Memory B cell (primary cell): ENCODE results near the gene CRABP1.

Source experiments
- ATAC-seq: fragments of 150-1000 bp; cut with Tn5 transposase; 2 replicates; pipeline ENCODE4 v1.10.0; 2021; ENCODE audit warnings: low read depth, mild to moderate bottlenecking, moderate library complexity
- DNase-seq, 2 donors: peaks; one replicate each; pipeline ENCODE4 v3.0.0; 2022; ENCODE audit warnings: low spot score in 2 of 2
- H3K27ac Mint-ChIP-seq: one replicate; pipeline ENCODE4 v1.8.0; 2022; ENCODE audit warnings: mild to moderate bottlenecking, moderate library complexity, mixed read lengths
- H3K27me3 Mint-ChIP-seq: one replicate; pipeline ENCODE4 v1.8.0; 2022; ENCODE audit warnings: mixed read lengths
- H3K36me3 Mint-ChIP-seq: one replicate; pipeline ENCODE4 v1.8.0; 2022; ENCODE audit warnings: mild to moderate bottlenecking, mixed read lengths
- H3K4me1 Mint-ChIP-seq: one replicate; pipeline ENCODE4 v1.8.0; 2022; ENCODE audit warnings: mixed read lengths
- H3K4me3 Mint-ChIP-seq: one replicate; pipeline ENCODE4 v1.8.0; 2022; ENCODE audit warnings: mild to moderate bottlenecking, moderate library complexity, mixed read lengths
- H3K9me3 Mint-ChIP-seq: one replicate; pipeline ENCODE4 v1.8.0; 2022; ENCODE audit warnings: mixed read lengths

CRABP1 gene

DNA sequence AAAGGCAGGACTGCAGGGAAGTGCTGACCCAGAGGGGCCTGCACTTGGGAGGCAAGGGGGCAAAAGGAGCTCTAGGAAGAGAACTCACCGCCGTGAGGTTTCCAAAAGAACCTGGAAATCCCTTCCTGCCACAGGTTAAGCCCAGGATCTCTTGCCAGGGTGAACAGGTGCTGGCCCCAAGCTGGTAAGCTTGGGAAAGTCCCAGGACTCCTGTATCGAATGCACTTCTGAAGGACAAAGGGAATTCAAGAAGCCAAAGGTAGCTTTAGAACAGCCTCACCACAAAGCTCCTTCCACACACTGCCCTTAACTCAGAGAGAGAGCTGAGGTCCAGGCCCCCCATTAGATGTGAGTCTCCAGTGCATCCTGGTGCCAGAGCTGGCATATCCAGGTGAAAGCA, 28.9 kb upstream of the CRABP1 start:
- Mint-ChIP-seq H3K36me3 (no peaks in the 10 kb centered on the region), H3K27ac (no peak overlapping the region), H3K9me3 (no peaks in the 10 kb centered on the region), H3K4me3 (no peak overlapping the region), H3K27me3 (peaks cover 14% of the 10 kb centered on the region), H3K4me1 (no peaks in the 10 kb centered on the region)
- DNase-seq = no peak
- no peak for ATAC-seq

- DNase-seq = no peak
- no peak overlapping the region for H3K4me3 Mint-ChIP-seq
- no peaks in the 10 kb centered on the region for H3K36me3 Mint-ChIP-seq
- H3K9me3 Mint-ChIP-seq = no peaks in the 10 kb centered on the region
- peaks cover 14% of the 10 kb centered on the region for H3K27me3 Mint-ChIP-seq
- H3K27ac Mint-ChIP-seq = no peak overlapping the region
- no peaks in the 10 kb centered on the region for H3K4me1 Mint-ChIP-seq
- no peak for ATAC-seq
These were observed 27.6 kb upstream of the CRABP1 start for GRCh38 chr15:78312536-78312935.

- H3K27me3 Mint-ChIP-seq = peaks cover 12% of the 10 kb centered on the region
- H3K27ac Mint-ChIP-seq = no peak overlapping the region
These were observed 27.2 kb upstream of the CRABP1 start for GRCh38 chr15:78312957-78313356.

GRCh38 chr15:78313383-78313782, 26.8 kb upstream of the CRABP1 start:
- H3K9me3 Mint-ChIP-seq = no peaks in the 10 kb centered on the region
- DNase-seq (no peak), ATAC-seq (no peak)
- H3K27me3 Mint-ChIP-seq = peaks cover 10% of the 10 kb centered on the region
- no peaks in the 10 kb centered on the region for H3K4me1 Mint-ChIP-seq
- H3K4me3 Mint-ChIP-seq = no peak overlapping the region
- no peaks in the 10 kb centered on the region for H3K36me3 Mint-ChIP-seq
- H3K27ac Mint-ChIP-seq = no peak overlapping the region

More at GRCh38 chr15:78312957-78313356, 27.2 kb upstream of the CRABP1 start:
- ATAC-seq (no peak), DNase-seq (no peak)
- no peaks in the 10 kb centered on the region for H3K9me3 Mint-ChIP-seq
- H3K4me3 Mint-ChIP-seq = no peak overlapping the region
- no peaks in the 10 kb centered on the region for H3K36me3 Mint-ChIP-seq
- no peaks in the 10 kb centered on the region for H3K4me1 Mint-ChIP-seq

DNA sequence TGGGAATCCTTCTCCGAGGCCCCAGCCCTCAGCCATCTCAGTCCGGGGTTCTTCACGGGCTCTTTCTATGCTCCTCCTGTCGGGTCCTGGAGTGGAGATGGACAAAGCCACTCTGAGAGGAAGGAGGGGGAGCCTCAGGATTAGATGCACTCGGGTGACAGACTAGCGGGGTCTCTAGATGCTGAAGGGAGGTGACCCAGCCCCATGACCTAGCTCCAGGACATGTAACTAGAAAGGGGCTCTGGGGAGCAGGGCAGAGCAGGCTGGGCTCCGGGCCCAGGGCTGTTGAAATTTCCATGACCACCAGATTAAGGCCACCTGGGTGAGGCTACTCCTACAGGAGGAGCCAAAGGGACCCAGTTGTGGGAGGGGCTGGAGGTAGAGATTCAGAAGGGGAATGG, 26.0 kb upstream of the CRABP1 start:
- no peak for ATAC-seq
- H3K4me3 Mint-ChIP-seq = no peak overlapping the region
- no peaks in the 10 kb centered on the region for H3K4me1 Mint-ChIP-seq
- H3K27ac Mint-ChIP-seq = no peak overlapping the region
- H3K9me3 Mint-ChIP-seq = no peaks in the 10 kb centered on the region
- no peak for DNase-seq
- no peaks in the 10 kb centered on the region for H3K36me3 Mint-ChIP-seq
- peaks cover 10% of the 10 kb centered on the region for H3K27me3 Mint-ChIP-seq

DNA sequence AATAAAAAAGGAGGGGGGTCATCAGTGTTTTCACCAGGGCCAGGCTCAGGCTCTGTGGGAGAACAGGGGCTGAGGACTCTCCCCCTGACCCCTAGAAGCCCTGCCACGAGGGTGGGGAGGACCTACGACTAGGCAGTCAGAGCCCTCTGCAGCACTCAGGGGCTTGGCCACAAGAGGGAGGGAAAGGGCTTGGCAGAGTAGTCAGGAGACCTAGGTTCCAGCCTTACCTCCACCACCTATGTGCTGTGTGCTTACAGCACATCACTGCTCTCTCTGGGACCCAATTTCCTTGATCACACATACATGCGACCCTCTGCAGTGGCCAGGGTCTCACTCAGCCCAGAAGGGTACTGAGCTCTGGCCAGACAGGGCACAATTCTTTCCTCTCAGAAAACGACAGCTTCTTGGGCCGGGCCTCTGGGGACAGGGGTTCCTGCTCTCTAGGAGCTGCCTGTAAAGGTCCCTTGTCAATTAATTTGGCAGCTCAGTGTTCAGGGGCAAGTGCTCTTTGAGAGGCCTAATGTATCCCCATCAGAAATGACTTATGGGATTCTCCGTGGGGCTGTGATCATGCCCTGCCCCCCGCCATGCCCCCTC, 24.4 kb upstream of the CRABP1 start:
- no peaks in the 10 kb centered on the region for H3K9me3 Mint-ChIP-seq
- H3K27me3 Mint-ChIP-seq = peaks cover 10% of the 10 kb centered on the region
- H3K27ac Mint-ChIP-seq = no peak overlapping the region
- no peak for DNase-seq
- H3K4me1 Mint-ChIP-seq = no peaks in the 10 kb centered on the region
- ATAC-seq = no peak
- no peaks in the 10 kb centered on the region for H3K36me3 Mint-ChIP-seq
- no peak overlapping the region for H3K4me3 Mint-ChIP-seq

GRCh38 chr15:78316283-78317083, 23.7 kb upstream of the CRABP1 start:
- no peaks in the 10 kb centered on the region for H3K4me1 Mint-ChIP-seq
- H3K27ac Mint-ChIP-seq = no peak overlapping the region
- ATAC-seq = peak; percentile 15
- DNase-seq = no peak
- peaks cover 9% of the 10 kb centered on the region for H3K27me3 Mint-ChIP-seq
- no peak overlapping the region for H3K4me3 Mint-ChIP-seq
- H3K9me3 Mint-ChIP-seq = no peaks in the 10 kb centered on the region
- no peaks in the 10 kb centered on the region for H3K36me3 Mint-ChIP-seq

GRCh38 chr15:78317145-78317836, 22.9 kb upstream of the CRABP1 start:
- Mint-ChIP-seq H3K27me3 (peaks cover 9% of the 10 kb centered on the region), H3K36me3 (no peaks in the 10 kb centered on the region), H3K4me3 (no peak overlapping the region), H3K9me3 (no peaks in the 10 kb centered on the region), H3K27ac (no peak overlapping the region), H3K4me1 (no peaks in the 10 kb centered on the region)
- DNase-seq (no peak), ATAC-seq (no peak)

GRCh38 chr15:78319588-78319987, 20.6 kb upstream of the CRABP1 start:
- Mint-ChIP-seq H3K9me3 (no peaks in the 10 kb centered on the region), H3K27me3 (peaks cover 3% of the 10 kb centered on the region), H3K4me1 (no peaks in the 10 kb centered on the region), H3K27ac (no peak overlapping the region), H3K4me3 (no peak overlapping the region), H3K36me3 (no peaks in the 10 kb centered on the region)
- ATAC-seq = no peak
- no peak for DNase-seq

DNA sequence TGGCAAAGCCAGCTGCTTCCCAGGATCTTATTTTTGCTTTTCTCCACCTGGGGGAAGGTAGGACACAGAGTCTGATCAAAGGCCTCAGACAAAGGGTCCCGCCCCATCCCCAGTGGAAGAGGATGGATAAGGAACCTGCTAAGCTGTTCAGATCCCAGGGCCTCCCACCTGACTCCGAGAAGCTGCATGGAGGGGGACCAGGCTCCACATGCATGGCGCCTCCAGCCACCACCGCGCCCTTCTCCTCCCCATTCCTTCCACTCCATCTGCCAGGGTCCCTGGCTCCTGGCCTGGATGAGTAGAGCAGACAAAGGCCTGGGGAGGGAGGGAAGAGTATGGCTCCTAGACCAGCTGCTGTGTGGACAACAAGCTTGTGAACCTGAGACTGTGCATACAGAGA, 20.0 kb upstream of the CRABP1 start:
- Mint-ChIP-seq H3K36me3 (no peaks in the 10 kb centered on the region), H3K27ac (no peak overlapping the region), H3K4me3 (no peak overlapping the region), H3K4me1 (no peaks in the 10 kb centered on the region), H3K27me3 (peaks cover 3% of the 10 kb centered on the region), H3K9me3 (no peaks in the 10 kb centered on the region)
- DNase-seq (no peak), ATAC-seq (no peak)

GRCh38 chr15:78321041-78321570, 19.0 kb upstream of the CRABP1 start:
- no peak for DNase-seq
- no peaks in the 10 kb centered on the region for H3K36me3 Mint-ChIP-seq
- no peak for ATAC-seq
- no peaks in the 10 kb centered on the region for H3K9me3 Mint-ChIP-seq
- H3K27me3 Mint-ChIP-seq = peaks cover 2% of the 10 kb centered on the region
- no peaks in the 10 kb centered on the region for H3K4me1 Mint-ChIP-seq
- H3K4me3 Mint-ChIP-seq = no peak overlapping the region
- H3K27ac Mint-ChIP-seq = no peak overlapping the region

DNA sequence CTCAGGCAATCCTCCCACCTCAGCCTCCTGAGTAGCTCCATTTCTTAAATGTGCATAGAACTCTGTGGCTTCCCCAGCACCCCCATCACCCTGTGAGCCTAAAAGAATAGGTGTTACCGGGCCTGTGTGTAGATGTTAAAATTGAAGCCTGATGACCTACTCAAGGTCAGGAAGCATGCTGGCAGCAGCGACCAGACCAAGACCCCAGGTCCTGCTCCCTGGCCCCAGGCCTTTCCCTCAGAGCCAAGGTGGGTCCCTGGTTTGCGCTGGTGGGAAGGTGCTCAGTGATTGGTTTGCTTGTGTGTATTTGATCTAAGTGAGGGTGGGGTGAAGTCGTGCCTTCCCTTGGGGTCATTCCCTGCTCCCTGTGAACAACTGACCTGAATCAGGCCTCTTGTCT, 18.4 kb upstream of the CRABP1 start:
- no peak overlapping the region for H3K27ac Mint-ChIP-seq
- no peaks in the 10 kb centered on the region for H3K4me1 Mint-ChIP-seq
- DNase-seq (no peak), ATAC-seq (no peak)
- H3K4me3 Mint-ChIP-seq = no peak overlapping the region
- no peaks in the 10 kb centered on the region for H3K36me3 Mint-ChIP-seq
- peaks cover 2% of the 10 kb centered on the region for H3K27me3 Mint-ChIP-seq
- H3K9me3 Mint-ChIP-seq = no peaks in the 10 kb centered on the region

DNA sequence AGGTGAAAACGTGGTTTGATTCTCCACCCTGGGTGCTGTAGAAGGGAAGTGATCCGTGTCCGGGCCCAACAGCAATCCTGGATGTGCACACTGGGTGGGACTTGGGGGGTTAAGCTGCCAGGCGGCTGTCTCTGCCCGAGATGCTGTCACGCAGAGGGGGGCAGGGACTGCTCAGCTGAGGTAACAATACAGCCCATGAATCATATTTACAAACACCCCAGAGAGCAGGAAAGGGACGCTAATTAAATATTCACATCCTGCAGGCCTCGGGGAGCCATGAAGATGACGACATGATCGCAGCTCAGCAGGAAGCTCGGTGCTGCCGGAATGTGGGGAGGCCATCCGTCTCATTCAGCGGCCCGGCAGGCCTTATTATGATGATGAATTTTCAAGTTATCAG, 17.9 kb upstream of the CRABP1 start:
- H3K4me3 Mint-ChIP-seq = no peak overlapping the region
- no peak overlapping the region for H3K27ac Mint-ChIP-seq
- no peaks in the 10 kb centered on the region for H3K36me3 Mint-ChIP-seq
- no peaks in the 10 kb centered on the region for H3K4me1 Mint-ChIP-seq
- H3K27me3 Mint-ChIP-seq = peaks cover 2% of the 10 kb centered on the region
- ATAC-seq = no peak
- no peak for DNase-seq
- no peaks in the 10 kb centered on the region for H3K9me3 Mint-ChIP-seq

DNA sequence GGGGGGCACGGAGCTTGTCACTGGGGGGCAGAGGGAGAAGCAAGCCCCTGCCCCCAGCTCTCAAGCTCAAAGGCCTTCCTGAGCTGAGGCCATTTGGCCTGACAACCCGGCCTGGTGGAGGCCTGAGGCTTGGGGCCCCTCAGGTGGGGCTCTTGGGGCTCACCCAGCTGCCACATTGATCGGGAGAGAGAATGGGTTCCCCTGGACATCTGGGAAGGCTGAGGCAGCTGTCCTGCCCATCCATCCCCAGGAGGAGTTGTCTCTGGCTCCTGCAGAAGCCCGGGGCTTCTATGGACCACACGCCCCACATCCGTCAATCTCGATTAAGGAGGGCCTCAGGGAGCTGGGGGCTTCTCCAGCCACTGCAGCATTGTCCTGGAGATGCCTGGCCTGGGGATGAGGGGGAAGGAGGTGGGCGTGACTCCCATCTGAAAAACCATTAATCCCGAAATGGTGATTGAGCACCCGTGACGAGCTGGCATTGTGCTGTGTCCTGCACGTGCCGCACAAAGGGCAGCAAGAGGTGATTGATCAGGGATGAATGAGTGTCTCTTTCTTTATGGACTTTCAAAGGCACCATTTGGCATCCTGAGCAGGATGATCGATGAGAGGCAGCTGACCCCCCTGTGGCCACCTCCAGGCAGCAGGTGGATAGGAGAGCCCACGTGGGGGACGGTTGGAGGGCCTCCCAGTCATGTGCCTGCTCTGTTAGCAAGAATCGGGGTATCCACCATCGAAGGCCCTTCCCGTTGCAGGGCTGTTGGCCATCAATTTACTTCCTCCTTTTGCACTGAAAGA, 17.2 kb upstream of the CRABP1 start:
- Mint-ChIP-seq H3K9me3 (no peaks in the 10 kb centered on the region), H3K4me3 (no peak overlapping the region), H3K27me3 (peaks cover 2% of the 10 kb centered on the region), H3K27ac (no peak overlapping the region), H3K4me1 (no peaks in the 10 kb centered on the region), H3K36me3 (no peaks in the 10 kb centered on the region)
- DNase-seq (no peak), ATAC-seq (no peak)
